ENCODE measurements around the gene RFC2.
"Not testable (repeated sequence)": the region's sequence is repeated elsewhere in the genome, so short reads cannot be mapped to it uniquely, and the experiment has no call there.

GRCh38 chr7:74224907-74225306 lies 29.3 kb downstream of the RFC2 start:
- TF ChIP-seq CTCF (conservative IDR thresholded peaks at IDR 0.05; ENCODE audit: low read length); EZH2phosphoT487 (IDR thresholded peaks at IDR 0.05; ENCODE audit: borderline replicate concordance, low read depth, low read length): not testable (repeated sequence)

All from OCI-LY7 (cell line).